Kidney (tissue), 14 donors: Measurements from ENCODE around the gene SAMD13. TPM values are rescaled to one million over a fixed set of nuclear protein-coding genes. Genes with fewer than 3 reads are reported as not detected.
A peak's percentile ranks its signal among the peaks of the same experiment; 100 is the strongest.

Source experiments
- DNase-seq, 5 donors: peaks; one replicate each; pipeline ENCODE4 v3.0.0-alpha.2; 2013 to 2020
- FAIRE-seq: peaks from 2 replicates; lab custom pipeline; 2012; peaks lifted over from hg19 to GRCh38; lab: Jason Lieb, UNC
- H3K27ac ChIP-seq, 2 donors: one replicate each; pipeline ENCODE4 v1.7.0; 2013; ENCODE audit warnings: low read depth in 2 of 2, low read length in 2 of 2, inconsistent platforms in 1 of 2
- H3K27me3 ChIP-seq: one replicate; pipeline ENCODE4 v1.7.1; 2013; ENCODE audit warnings: low read length, inconsistent platforms; ENCODE audit not compliant: control insufficient read depth, insufficient read depth
- H3K36me3 ChIP-seq, 3 donors: one replicate each; pipeline versions ENCODE4 v1.7.0 to v1.7.1; 2013; ENCODE audit warnings: low read length in 3 of 3, control low read depth in 1 of 3, inconsistent platforms in 1 of 3; ENCODE audit not compliant: insufficient read depth in 3 of 3, control insufficient read depth in 2 of 3
- H3K4me1 ChIP-seq, 3 donors: one replicate each; pipeline versions ENCODE4 v1.7.0 to v1.7.1; 2013; ENCODE audit warnings: low read length in 3 of 3, inconsistent platforms in 1 of 3, low read depth in 1 of 3; ENCODE audit not compliant: control insufficient read depth in 2 of 3, insufficient read depth in 2 of 3
- H3K4me3 ChIP-seq, 3 donors: one replicate each; pipeline versions ENCODE4 v1.7.0 to v1.8.1; 2013; ENCODE audit warnings: low read length in 3 of 3, control low read depth in 1 of 3, inconsistent platforms in 1 of 3
- H3K9ac ChIP-seq, 3 donors: one replicate each; pipeline versions ENCODE4 v1.7.0 to v1.7.1; 2013; ENCODE audit warnings: low read length in 3 of 3, control low read depth in 1 of 3, inconsistent platforms in 1 of 3
- H3K9me3 ChIP-seq, 3 donors: one replicate each; pipeline versions ENCODE4 v1.7.0 to v1.7.1; 2013; ENCODE audit warnings: low read length in 3 of 3, control low read depth in 1 of 3, inconsistent platforms in 1 of 3; ENCODE audit not compliant: control insufficient read depth in 2 of 3, insufficient read depth in 1 of 3
- intact Hi-C: fragments of 100-400 bp; cut with DNase I; formaldehyde crosslinking; loops from one replicate; pipeline ENCODE4 v1.11.1; 2022
- polyA plus RNA-seq: library from polyadenylated mRNA; stranded (reverse); fragments of 350-450 nt; fragmentation: Illumina TruSeq; extraction: RNeasy Lipid Tissue Mini Kit (QIAGEN cat#74804); gene quantifications from one replicate; pipeline ENCODE4 v1.2.3, GENCODE V29; 2014; ENCODE audit warnings: low read depth, low replicate concordance; ENCODE audit not compliant: insufficient read depth
- total RNA-seq: library from RNA; stranded (reverse); fragmentation: NEBNext Ultra II Directional; extraction: Animal tissue kit (Norgen Biotek cat#: 25700); gene quantifications from one replicate; pipeline ENCODE4 v1.2.1, GENCODE V29; 2021
- TF ChIP-seq, protein P1 (sequence below): IDR thresholded peaks from 3 replicates; pipeline ENCODE4 v1.5.1; 2012; ENCODE audit warnings: mild to moderate bottlenecking, moderate library complexity, borderline replicate concordance; ENCODE audit not compliant: insufficient read depth; ENCODE audit errors: extremely low read depth
- donor health status: control.
- donor health status: control.
- donor health status: control.
- donor health status: control.
- donor health status: control.
- donor health status: DM: yes; HTN: yes; CAD: no.
- donor health status: Normal renal cell carcinoma (clear cell type).

The SAMD13 gene
- total and polyA plus RNA-seq, 2 donors from 2014 or later = 2.9 to 4.5 TPM

DNA sequence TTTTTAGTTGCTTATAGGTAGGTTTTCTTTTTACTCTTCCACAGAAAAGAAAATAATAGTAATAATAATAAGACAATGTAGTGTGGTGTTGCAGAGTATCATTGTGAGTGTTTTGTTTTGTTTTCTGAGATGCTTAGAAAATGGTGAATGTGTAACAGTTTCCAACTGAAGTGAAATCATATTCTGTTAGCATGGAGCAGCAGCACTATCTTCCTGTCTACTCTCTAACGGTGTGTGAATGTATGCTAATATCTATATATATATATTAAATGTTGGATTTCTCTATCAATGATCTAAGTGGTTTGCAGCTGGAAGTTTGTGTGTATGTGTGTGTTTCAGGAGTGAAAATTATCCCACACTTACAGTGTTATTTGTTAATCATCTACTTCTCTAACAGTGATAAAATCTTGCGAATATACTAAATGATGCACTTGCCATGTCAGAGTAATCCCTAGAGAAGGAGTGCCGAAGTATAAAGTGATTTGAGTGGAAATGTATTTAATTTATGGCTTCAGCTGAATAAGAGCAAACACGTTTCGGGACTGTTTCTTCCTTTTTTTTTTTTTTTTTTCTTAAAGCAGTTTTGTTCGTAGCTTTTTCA is 377 bp downstream of the SAMD13 start:
- intact Hi-C loops = no loop called here
- DNase-seq (no peak), FAIRE-seq (no peak)
- Histone ChIP-seq H3K9ac (peak overlapping the region in 2 of 3 donors; percentile 27 to 36), H3K27me3 (no peaks in the 10 kb centered on the region), H3K4me3 (peak overlapping the region; percentile 63 to 73 (median 66)), H3K4me1 (peaks cover 0 to 16% (median 8%) of the 10 kb centered on the region in 3 donors), H3K27ac (no peak overlapping the region), H3K9me3 (no peaks in the 10 kb centered on the region), H3K36me3 (no peaks in the 10 kb centered on the region)
- TF ChIP-seq, protein P1, sequence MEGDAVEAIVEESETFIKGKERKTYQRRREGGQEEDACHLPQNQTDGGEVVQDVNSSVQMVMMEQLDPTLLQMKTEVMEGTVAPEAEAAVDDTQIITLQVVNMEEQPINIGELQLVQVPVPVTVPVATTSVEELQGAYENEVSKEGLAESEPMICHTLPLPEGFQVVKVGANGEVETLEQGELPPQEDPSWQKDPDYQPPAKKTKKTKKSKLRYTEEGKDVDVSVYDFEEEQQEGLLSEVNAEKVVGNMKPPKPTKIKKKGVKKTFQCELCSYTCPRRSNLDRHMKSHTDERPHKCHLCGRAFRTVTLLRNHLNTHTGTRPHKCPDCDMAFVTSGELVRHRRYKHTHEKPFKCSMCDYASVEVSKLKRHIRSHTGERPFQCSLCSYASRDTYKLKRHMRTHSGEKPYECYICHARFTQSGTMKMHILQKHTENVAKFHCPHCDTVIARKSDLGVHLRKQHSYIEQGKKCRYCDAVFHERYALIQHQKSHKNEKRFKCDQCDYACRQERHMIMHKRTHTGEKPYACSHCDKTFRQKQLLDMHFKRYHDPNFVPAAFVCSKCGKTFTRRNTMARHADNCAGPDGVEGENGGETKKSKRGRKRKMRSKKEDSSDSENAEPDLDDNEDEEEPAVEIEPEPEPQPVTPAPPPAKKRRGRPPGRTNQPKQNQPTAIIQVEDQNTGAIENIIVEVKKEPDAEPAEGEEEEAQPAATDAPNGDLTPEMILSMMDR = no peak

DNA sequence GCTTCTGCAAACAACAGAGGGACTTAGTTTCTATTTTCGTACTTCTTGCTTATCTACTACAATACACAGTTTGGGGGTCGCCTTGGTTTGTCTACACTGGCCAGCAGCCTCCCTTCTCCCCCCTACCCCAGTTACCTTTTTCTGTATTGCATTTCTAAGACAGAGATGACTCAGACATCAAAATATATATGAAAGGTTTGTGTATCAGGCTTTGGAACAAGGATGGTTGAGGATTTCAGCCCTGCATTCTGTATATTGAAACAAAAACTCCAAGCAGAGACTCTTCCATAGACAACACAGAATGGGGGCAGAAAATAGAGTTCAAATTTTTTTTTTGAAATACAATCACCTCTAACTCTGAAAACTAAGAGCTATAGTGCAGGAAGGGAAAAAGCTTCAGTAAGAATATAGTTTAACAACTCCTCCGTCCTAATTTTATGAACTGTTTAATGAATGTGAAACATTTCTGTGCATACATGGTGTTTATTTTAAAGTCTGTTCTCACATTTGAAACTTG is 1.9 kb downstream of the SAMD13 start:
- Histone ChIP-seq H3K4me1 (peaks cover 0 to 16% (median 8%) of the 10 kb centered on the region in 3 donors), H3K4me3 (peak overlapping the region; percentile 63 to 73 (median 66)), H3K27ac (no peak overlapping the region), H3K27me3 (no peaks in the 10 kb centered on the region), H3K9me3 (no peaks in the 10 kb centered on the region), H3K36me3 (no peaks in the 10 kb centered on the region), H3K9ac (peak overlapping the region in 2 of 3 donors; percentile 36 to 50)
- intact Hi-C loops = no loop called here
- DNase-seq (peak in 2 of 5 donors; percentile 43 to 57), FAIRE-seq (no peak)
- TF ChIP-seq, protein P1 = no peak

DNA sequence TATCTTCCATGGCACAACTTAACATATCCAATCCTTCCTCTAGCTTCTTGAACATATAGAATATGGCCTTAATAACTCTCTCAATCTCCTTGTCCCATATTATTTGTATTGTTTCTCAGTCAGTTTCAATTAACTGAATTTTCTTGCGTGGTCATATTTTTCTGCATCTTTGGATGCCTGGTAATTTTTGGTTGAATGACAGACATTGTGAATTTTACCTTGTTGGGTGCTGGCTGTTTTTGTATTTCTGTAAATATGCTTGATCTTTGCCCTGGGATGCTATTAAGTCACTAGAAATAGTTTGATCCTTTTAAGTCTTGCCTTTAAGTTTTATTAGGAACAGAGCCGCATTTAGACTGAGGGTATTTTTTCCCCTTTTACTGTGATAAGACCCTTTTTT is 5.9 kb downstream of the SAMD13 start:
- intact Hi-C loops = no loop called here

More for the DNA sequence above, 5.9 kb downstream of the SAMD13 start:
- Histone ChIP-seq H3K27ac (no peak overlapping the region), H3K9me3 (no peaks in the 10 kb centered on the region), H3K4me3 (no peak overlapping the region), H3K27me3 (no peaks in the 10 kb centered on the region), H3K4me1 (peaks cover 0 to 4% (median 3%) of the 10 kb centered on the region in 3 donors), H3K36me3 (no peaks in the 10 kb centered on the region), H3K9ac (no peak overlapping the region)
- TF ChIP-seq, protein P1 = no peak
- DNase-seq (no peak), FAIRE-seq (no peak)
